Tibial nerve (tissue), 4 donors: ENCODE measurements around the gene ABCA7. TPM values are rescaled to one million over a fixed set of nuclear protein-coding genes. Genes with fewer than 3 reads are reported as not detected.

Experiments used
- DNase-seq, 2 donors: peaks; one replicate each; pipeline ENCODE4 v3.0.0-alpha.2; 2019; ENCODE audit warnings: low spot score in 2 of 2
- H3K27ac ChIP-seq, 4 donors: fragments of 200-600 bp; sonication (generic) in 3 of 4; one replicate each; pipeline ENCODE4 v1.5.1; 2017 to 2019; ENCODE audit warnings: mild to moderate bottlenecking in 1 of 4
- H3K27me3 ChIP-seq, 2 donors: fragments of 200-600 bp; sonication (generic) in 1 of 2; one replicate each; pipeline versions ENCODE4 v1.5.1 to v1.6.0; 2017 to 2019
- H3K36me3 ChIP-seq, 3 donors: fragments of 200-600 bp; sonication (generic); one replicate each; pipeline ENCODE4 v1.5.1; 2018 to 2019
- H3K4me1 ChIP-seq, 4 donors: fragments of 200-600 bp; sonication (generic) in 3 of 4; one replicate each; pipeline ENCODE4 v1.5.1; 2017 to 2019
- H3K4me3 ChIP-seq, 4 donors: fragments of 200-600 bp; sonication (generic) in 3 of 4; one replicate each; pipeline ENCODE4 v1.5.1; 2017 to 2019; ENCODE audit warnings: mild to moderate bottlenecking in 1 of 4, moderate library complexity in 1 of 4
- H3K9me3 ChIP-seq, 4 donors: fragments of 200-600 bp; sonication (generic) in 3 of 4; one replicate each; pipeline ENCODE4 v1.5.1; 2017 to 2019
- EP300 ChIP-seq, 2 donors: sonication (generic); formaldehyde crosslinking; IDR thresholded peaks; one replicate each; pipeline ENCODE4 v1.6.1; 2017; ENCODE audit warnings: antibody characterized with exemption in 2 of 2, mild to moderate bottlenecking in 1 of 2
- POLR2A ChIP-seq, 2 donors: fragments of 450-650 bp; IDR thresholded peaks; one replicate each; pipeline ENCODE4 v1.6.1; 2017; ENCODE audit warnings: antibody characterized with exemption in 2 of 2, mild to moderate bottlenecking in 2 of 2, moderate library complexity in 2 of 2
- WGBS, 2 donors: methylation state at CpG; one replicate each; pipeline ENCODE4 v1.1.5; 2018; 5-methylcytosine and 5-hydroxymethylcytosine counted together
- total RNA-seq, 4 donors: library from RNA; depleted of rRNA; stranded (reverse); fragments of >200 nt; gene quantifications; one replicate each; pipeline ENCODE4 v1.1.0, GENCODE V29; 2016
- TF ChIP-seq, protein P1 (sequence below), 5 experiments: fragments of 200-600 bp in 3 of 5; fragments of 450-650 bp in 2 of 5; sonication (generic) in 3 of 5; IDR thresholded peaks; one replicate each; pipeline ENCODE4 v1.5.1; 2016 to 2019; ENCODE audit warnings: antibody characterized with exemption in 5 of 5, mild to moderate bottlenecking in 3 of 5, moderate library complexity in 2 of 5

Gene ABCA7
- total RNA-seq, 4 donors from 2014 or later, result 9.6 to 25.8 (median 13.7) TPM

DNA sequence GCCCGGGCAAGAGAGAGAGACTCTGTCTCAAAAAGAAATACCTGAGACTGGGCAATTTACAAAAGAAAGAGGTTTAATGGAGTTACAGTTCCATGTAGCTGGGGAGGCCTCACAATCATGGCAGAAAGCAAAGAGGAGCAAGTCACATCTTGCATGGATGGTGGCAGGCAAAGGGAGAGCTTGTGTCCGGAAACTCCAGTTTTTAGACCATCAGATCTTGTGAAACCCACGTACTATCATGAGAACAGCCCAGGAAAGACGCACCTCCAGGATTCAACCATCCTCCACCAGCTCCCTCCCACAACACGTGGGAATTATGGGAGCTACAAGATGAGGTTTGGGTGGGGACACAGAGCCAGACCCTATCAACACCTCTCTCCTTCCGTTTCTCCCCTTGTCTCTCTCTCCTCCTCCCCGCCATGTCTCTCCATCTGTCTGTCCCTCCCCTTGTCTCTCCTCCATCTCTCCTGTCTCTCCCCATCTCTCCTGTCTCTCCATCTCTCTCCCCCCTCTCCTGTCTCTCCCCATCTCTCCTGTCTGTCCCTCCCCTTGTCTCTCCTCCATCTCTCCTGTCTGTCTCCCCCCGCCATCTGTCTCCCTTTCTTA is 45.2 kb downstream of the ABCA7 start:
- Histone ChIP-seq H3K9me3 (no peaks in the 10 kb centered on the region), H3K4me1 (peaks cover 0 to 62% (median 19%) of the 10 kb centered on the region in 4 donors), H3K36me3 (peaks cover 0 to 57% (median 0%) of the 10 kb centered on the region in 3 donors), H3K27me3 (peaks cover 0 to 5% of the 10 kb centered on the region in 2 donors), H3K27ac (no peak overlapping the region), H3K4me3 (no peak overlapping the region)
- WGBS, 2 donors, result 76 to 79% methylated on average over 8 of the region's 8 CpGs
- TF ChIP-seq EP300 (IDR thresholded peaks at IDR 0.05) (no peak), POLR2A (IDR thresholded peaks at IDR 0.05) (no peak)
- TF ChIP-seq, protein P1, sequence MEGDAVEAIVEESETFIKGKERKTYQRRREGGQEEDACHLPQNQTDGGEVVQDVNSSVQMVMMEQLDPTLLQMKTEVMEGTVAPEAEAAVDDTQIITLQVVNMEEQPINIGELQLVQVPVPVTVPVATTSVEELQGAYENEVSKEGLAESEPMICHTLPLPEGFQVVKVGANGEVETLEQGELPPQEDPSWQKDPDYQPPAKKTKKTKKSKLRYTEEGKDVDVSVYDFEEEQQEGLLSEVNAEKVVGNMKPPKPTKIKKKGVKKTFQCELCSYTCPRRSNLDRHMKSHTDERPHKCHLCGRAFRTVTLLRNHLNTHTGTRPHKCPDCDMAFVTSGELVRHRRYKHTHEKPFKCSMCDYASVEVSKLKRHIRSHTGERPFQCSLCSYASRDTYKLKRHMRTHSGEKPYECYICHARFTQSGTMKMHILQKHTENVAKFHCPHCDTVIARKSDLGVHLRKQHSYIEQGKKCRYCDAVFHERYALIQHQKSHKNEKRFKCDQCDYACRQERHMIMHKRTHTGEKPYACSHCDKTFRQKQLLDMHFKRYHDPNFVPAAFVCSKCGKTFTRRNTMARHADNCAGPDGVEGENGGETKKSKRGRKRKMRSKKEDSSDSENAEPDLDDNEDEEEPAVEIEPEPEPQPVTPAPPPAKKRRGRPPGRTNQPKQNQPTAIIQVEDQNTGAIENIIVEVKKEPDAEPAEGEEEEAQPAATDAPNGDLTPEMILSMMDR (IDR thresholded peaks at IDR 0.05), result no peak
- no peak for DNase-seq

DNA sequence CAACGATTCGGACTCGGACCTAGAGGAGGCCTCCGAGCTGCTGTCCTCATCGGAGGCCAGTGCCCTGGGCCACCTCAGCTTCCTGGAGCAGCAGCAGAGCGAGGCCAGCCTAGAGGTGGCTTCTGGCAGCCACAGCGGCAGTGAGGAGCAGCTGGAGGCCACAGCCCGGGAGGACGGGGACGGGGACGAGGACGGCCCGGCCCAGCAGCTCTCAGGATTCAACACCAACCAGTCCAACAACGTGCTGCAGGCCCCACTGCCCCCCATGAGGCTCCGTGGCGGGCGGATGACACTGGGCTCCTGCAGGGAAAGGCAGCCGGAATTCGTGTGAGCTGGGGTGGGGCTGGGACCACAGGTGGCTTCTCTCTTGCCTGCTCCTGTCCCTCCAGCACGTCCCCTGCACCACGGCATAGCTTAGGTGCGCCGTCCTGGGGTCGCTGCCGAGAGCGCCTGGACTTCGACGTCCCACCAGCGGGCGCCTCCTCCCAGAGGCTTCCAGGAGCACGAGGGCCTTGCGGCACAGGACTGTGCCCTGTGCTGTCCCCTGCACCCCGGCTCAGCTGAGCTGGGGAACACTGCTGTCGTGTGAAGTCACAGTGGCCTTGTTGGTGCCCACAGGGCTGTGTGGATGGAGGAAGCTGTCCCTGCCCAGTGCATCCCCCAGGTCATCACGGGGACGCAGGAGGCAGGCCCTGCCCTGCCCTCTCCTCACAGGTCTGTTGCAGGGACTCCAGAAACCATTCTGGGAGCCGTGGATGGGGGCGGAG is 46.0 kb downstream of the ABCA7 start:
- Histone ChIP-seq H3K27ac (no peak overlapping the region), H3K36me3 (peaks cover 0 to 60% (median 0%) of the 10 kb centered on the region in 3 donors)
- TF ChIP-seq, protein P1 (IDR thresholded peaks at IDR 0.05), result no peak

DNA sequence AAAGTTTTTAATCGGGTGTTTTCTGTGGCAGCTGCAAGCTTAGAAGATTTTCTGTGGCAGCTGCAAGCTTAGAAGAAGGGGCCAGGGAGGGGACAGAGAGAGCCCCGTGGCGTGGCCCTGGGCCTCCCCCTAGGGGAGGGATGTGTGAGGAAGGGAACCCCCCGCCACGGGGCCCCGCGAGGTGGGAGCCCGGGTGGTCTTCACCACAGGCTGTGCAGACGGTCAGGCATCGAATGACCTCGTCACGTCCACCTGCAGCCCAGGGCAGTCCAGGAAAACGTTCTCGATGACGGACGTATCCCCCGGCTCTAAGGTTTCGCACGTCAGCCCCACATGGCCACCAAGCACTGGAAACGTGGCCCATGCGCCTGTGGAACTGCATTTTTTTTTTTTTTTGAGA is 46.7 kb downstream of the ABCA7 start:
- TF ChIP-seq, protein P1 (IDR thresholded peaks at IDR 0.05), result no peak
- TF ChIP-seq EP300 (IDR thresholded peaks at IDR 0.05) (no peak), POLR2A (IDR thresholded peaks at IDR 0.05) (no peak)
- DNase-seq, result no peak
- H3K4me3 ChIP-seq, result no peak overlapping the region
- H3K27ac ChIP-seq, result peak overlapping the region in 2 of 4 donors; percentile 83 to 88
- H3K27me3 ChIP-seq, result peaks cover 0 to 5% of the 10 kb centered on the region in 2 donors
- peaks cover 0 to 60% (median 0%) of the 10 kb centered on the region in 3 donors for H3K36me3 ChIP-seq
- 74 to 78% methylated on average over 21 of the region's 21 CpGs for WGBS, 2 donors
- H3K9me3 ChIP-seq, result no peaks in the 10 kb centered on the region
- peaks cover 0 to 64% (median 19%) of the 10 kb centered on the region in 4 donors for H3K4me1 ChIP-seq

More for the DNA sequence above, 46.0 kb downstream of the ABCA7 start:
- DNase-seq, result no peak
- whole genome bisulfite sequencing, 2 donors, result 77 to 78% methylated on average over 21 to 37 of the region's 38 CpGs
- no peak overlapping the region for H3K4me3 ChIP-seq
- no peaks in the 10 kb centered on the region for H3K9me3 ChIP-seq
- H3K4me1 ChIP-seq, result peaks cover 0 to 63% (median 19%) of the 10 kb centered on the region in 4 donors
- H3K27me3 ChIP-seq, result peaks cover 0 to 5% of the 10 kb centered on the region in 2 donors

DNA sequence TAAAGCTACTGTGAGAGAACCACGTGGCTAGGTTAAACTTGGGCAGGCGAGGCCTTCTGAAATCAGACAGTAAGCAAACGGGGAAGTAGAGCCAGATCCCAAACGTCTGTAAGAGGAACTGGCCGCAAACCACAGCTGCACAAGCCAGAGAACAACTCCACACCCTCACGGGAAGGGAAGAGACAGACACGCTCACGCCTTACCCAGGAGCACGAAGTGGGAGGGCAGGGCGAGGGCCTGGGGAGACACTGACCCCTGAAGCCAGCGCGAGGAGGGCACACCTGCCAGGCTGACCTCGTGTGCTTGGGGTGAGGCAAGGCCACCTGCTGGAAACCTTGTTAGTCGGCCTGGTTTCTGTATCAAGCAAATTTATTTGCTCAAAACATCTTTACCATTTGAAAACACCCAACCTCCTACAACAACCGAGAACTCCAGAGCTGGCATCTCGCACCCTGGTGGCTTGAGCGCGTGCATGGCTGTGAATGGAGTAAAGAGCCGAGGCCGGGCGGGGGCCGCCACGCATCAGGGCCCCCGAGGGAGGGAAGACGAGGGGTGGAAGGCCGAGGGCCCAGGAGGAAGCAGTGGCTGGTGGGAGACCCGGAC is 48.0 kb downstream of the ABCA7 start:
- TF ChIP-seq POLR2A (IDR thresholded peaks at IDR 0.05), result no peak
- TF ChIP-seq EP300 (IDR thresholded peaks at IDR 0.05), result peak in 1 of 2 donors; percentile 76
- TF ChIP-seq, protein P1 (IDR thresholded peaks at IDR 0.05), result peak in 1 of 5 experiments; percentile 11
- Histone ChIP-seq H3K36me3 (peaks cover 0 to 67% (median 0%) of the 10 kb centered on the region in 3 donors), H3K27ac (peak overlapping the region; percentile 46 to 88 (median 80))

More for the DNA sequence above, 48.0 kb downstream of the ABCA7 start:
- Histone ChIP-seq H3K4me3 (no peak overlapping the region), H3K27me3 (peaks cover 0 to 2% of the 10 kb centered on the region in 2 donors), H3K4me1 (peaks cover 0 to 58% (median 19%) of the 10 kb centered on the region in 4 donors), H3K9me3 (no peaks in the 10 kb centered on the region)
- WGBS, 2 donors, result 64 to 72% methylated on average over 24 to 27 of the region's 27 CpGs
- DNase-seq, result peak in 1 of 2 donors; percentile 72
